ENCODE results near the gene ESYT1.

- TF ChIP-seq POLR2AphosphoS5 (IDR thresholded peaks at IDR 0.05; ENCODE audit: low read depth, low read length), result peak; percentile 53
- TF ChIP-seq CTCF (IDR thresholded peaks at IDR 0.05), result no peak
- TF ChIP-seq SIN3A (IDR thresholded peaks at IDR 0.05; ENCODE audit: borderline replicate concordance, insufficient read depth, low read depth, low read length), result no peak
- TF ChIP-seq REST (IDR thresholded peaks at IDR 0.05; ENCODE audit: insufficient read depth in 1 of 2, low read depth in 2 of 2, low read length in 1 of 2), result no peak
Measured at GRCh38 chr12:56163533-56164344, 35.7 kb downstream of the ESYT1 start.
